HG03442 (cell line): Measurements from ENCODE around the gene MAPKAP1.

Experiments used
- ATAC-seq: cut with Tn5 transposase; IDR thresholded peaks from one replicate; pipeline ENCODE4 v1.9.1; 2021; ENCODE audit warnings: mild to moderate bottlenecking, moderate library complexity; ENCODE audit not compliant: unreplicated experiment

MAPKAP1 gene

GRCh38 chr9:125679597-125680189, 27.3 kb downstream of the MAPKAP1 start:
- no peak for ATAC-seq

- no peak for ATAC-seq
Observed at GRCh38 chr9:125674981-125675973, 31.7 kb downstream of the MAPKAP1 start.

- no peak for ATAC-seq
Observed at GRCh38 chr9:125672876-125673275, 34.1 kb downstream of the MAPKAP1 start.

- ATAC-seq, result no peak
Observed at GRCh38 chr9:125663127-125663526, 43.9 kb downstream of the MAPKAP1 start.

- no peak for ATAC-seq
Observed at GRCh38 chr9:125660557-125660956, 46.5 kb downstream of the MAPKAP1 start.

GRCh38 chr9:125659954-125660353, 47.1 kb downstream of the MAPKAP1 start:
- no peak for ATAC-seq

GRCh38 chr9:125659201-125659840, 47.7 kb downstream of the MAPKAP1 start:
- no peak for ATAC-seq

GRCh38 chr9:125656560-125656959, 50.4 kb downstream of the MAPKAP1 start:
- no peak for ATAC-seq

- ATAC-seq, result no peak
Observed at GRCh38 chr9:125655691-125656410, 51.2 kb downstream of the MAPKAP1 start.

GRCh38 chr9:125655066-125655633, 51.9 kb downstream of the MAPKAP1 start:
- ATAC-seq, result no peak

GRCh38 chr9:125654121-125654520, 52.9 kb downstream of the MAPKAP1 start:
- no peak for ATAC-seq

- ATAC-seq, result no peak
Observed at GRCh38 chr9:125653325-125653724, 53.7 kb downstream of the MAPKAP1 start.

- no peak for ATAC-seq
Observed at GRCh38 chr9:125652759-125653158, 54.2 kb downstream of the MAPKAP1 start.

- no peak for ATAC-seq
Observed at GRCh38 chr9:125652233-125652594, 54.8 kb downstream of the MAPKAP1 start.

GRCh38 chr9:125651576-125652232, 55.3 kb downstream of the MAPKAP1 start:
- no peak for ATAC-seq

GRCh38 chr9:125650271-125650737, 56.7 kb downstream of the MAPKAP1 start:
- ATAC-seq, result peak; percentile 76

- ATAC-seq, result no peak
Observed at GRCh38 chr9:125649826-125650225, 57.2 kb downstream of the MAPKAP1 start.

- no peak for ATAC-seq
Observed at GRCh38 chr9:125649315-125649714, 57.7 kb downstream of the MAPKAP1 start.

GRCh38 chr9:125648294-125648693, 58.7 kb downstream of the MAPKAP1 start:
- ATAC-seq, result no peak

- no peak for ATAC-seq
Observed at GRCh38 chr9:125646621-125647100, 60.3 kb downstream of the MAPKAP1 start.
